Bronchial epithelial cell (primary cell): ENCODE measurements around the gene LRRC27. TPM values are rescaled to one million over a fixed set of nuclear protein-coding genes. Genes with fewer than 3 reads are reported as not detected.

Experiments
- DNase-seq: peaks from one replicate; pipeline ENCODE4 v3.0.0-alpha.2; 2010; ENCODE audit warnings: low read depth
- FAIRE-seq: peaks from 2 replicates; lab custom pipeline; 2011; peaks lifted over from hg19 to GRCh38; lab: Jason Lieb, UNC
- H3K27me3 ChIP-seq: 2 replicates; pipeline ENCODE4 v1.5.1; 2011; ENCODE audit warnings: low read length; ENCODE audit not compliant: control insufficient read depth, insufficient read depth
- H3K36me3 ChIP-seq: 2 replicates; pipeline ENCODE4 v1.5.1; 2011; ENCODE audit warnings: low read length; ENCODE audit not compliant: control insufficient read depth, insufficient read depth
- H3K4me3 ChIP-seq: 2 replicates; pipeline ENCODE4 v1.5.1; 2011; ENCODE audit warnings: mild to moderate bottlenecking, low read depth, low read length, control low read depth
- total RNA-seq: library from RNA; depleted of rRNA; stranded (reverse); fragments of >200 nt; gene quantifications from 2 replicates; pipeline ENCODE4 v1.2.1, GENCODE V29; 2014
- TF ChIP-seq, protein P1 (sequence below): IDR thresholded peaks from 2 replicates; pipeline ENCODE4 v1.5.1; 2011; ENCODE audit warnings: mild to moderate bottlenecking, moderate library complexity, low read length, control low read depth, inconsistent platforms; ENCODE audit not compliant: insufficient read depth, severe bottlenecking

Gene LRRC27
- total RNA-seq, 1 donor from 2014 or later = 4.7 TPM

GRCh38 chr10:132296666-132297443 is 35.1 kb upstream of the LRRC27 start:
- TF ChIP-seq, protein P1, sequence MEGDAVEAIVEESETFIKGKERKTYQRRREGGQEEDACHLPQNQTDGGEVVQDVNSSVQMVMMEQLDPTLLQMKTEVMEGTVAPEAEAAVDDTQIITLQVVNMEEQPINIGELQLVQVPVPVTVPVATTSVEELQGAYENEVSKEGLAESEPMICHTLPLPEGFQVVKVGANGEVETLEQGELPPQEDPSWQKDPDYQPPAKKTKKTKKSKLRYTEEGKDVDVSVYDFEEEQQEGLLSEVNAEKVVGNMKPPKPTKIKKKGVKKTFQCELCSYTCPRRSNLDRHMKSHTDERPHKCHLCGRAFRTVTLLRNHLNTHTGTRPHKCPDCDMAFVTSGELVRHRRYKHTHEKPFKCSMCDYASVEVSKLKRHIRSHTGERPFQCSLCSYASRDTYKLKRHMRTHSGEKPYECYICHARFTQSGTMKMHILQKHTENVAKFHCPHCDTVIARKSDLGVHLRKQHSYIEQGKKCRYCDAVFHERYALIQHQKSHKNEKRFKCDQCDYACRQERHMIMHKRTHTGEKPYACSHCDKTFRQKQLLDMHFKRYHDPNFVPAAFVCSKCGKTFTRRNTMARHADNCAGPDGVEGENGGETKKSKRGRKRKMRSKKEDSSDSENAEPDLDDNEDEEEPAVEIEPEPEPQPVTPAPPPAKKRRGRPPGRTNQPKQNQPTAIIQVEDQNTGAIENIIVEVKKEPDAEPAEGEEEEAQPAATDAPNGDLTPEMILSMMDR = no peak
- H3K4me3 ChIP-seq = no peak overlapping the region
- no peak for FAIRE-seq
- no peak for DNase-seq
- no peaks in the 10 kb centered on the region for H3K36me3 ChIP-seq
- H3K27me3 ChIP-seq = no peaks in the 10 kb centered on the region

- FAIRE-seq (no peak), DNase-seq (no peak)
- Histone ChIP-seq H3K4me3 (no peak overlapping the region), H3K27me3 (no peaks in the 10 kb centered on the region), H3K36me3 (no peaks in the 10 kb centered on the region)
- TF ChIP-seq, protein P1 = no peak
Measured at GRCh38 chr10:132297526-132297925, 34.5 kb upstream of the LRRC27 start.

DNA sequence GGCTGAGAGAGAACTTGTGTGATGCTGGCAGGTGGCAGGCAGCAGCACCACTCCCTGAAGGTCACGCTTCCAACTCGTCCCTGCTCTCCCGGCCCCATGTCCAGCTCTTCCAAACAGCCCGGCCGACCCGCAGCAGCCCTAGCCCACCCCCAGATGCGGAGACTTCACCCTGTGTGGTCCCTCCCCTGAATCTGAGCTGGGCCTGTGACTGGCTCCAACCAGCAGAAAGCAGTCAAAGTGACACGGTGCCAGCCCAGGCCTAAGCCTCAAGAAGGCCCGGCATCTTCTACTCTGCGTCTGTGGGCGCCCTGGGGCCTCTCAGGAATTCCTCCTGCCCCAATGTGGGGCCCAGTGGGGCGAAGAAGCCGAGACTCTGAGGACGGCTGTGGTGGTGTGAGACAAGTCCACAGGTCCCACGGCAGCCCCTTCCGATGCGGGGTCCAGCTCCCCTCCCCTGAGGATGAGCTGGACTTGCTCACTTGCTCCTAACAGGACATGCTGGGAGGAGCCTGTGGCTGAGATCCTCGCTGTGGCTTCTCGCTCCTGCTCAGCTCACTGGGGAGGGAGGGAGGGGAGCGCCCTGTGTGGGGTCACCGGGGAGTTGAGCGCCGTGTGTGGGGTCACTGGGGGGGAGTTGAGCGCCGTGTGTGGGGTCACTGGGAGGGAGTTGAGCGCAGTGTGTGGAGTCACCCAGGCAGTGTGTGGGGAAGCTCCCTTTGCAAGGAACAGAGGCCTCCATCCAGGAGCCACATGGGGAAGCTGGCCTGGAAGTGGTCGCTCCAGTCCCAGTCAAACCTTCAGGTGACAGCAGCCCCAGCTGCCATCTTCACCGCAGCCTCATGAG is 33.7 kb upstream of the LRRC27 start:
- Histone ChIP-seq H3K36me3 (no peaks in the 10 kb centered on the region), H3K4me3 (no peak overlapping the region), H3K27me3 (no peaks in the 10 kb centered on the region)
- TF ChIP-seq, protein P1 = no peak
- DNase-seq (no peak), FAIRE-seq (no peak)

DNA sequence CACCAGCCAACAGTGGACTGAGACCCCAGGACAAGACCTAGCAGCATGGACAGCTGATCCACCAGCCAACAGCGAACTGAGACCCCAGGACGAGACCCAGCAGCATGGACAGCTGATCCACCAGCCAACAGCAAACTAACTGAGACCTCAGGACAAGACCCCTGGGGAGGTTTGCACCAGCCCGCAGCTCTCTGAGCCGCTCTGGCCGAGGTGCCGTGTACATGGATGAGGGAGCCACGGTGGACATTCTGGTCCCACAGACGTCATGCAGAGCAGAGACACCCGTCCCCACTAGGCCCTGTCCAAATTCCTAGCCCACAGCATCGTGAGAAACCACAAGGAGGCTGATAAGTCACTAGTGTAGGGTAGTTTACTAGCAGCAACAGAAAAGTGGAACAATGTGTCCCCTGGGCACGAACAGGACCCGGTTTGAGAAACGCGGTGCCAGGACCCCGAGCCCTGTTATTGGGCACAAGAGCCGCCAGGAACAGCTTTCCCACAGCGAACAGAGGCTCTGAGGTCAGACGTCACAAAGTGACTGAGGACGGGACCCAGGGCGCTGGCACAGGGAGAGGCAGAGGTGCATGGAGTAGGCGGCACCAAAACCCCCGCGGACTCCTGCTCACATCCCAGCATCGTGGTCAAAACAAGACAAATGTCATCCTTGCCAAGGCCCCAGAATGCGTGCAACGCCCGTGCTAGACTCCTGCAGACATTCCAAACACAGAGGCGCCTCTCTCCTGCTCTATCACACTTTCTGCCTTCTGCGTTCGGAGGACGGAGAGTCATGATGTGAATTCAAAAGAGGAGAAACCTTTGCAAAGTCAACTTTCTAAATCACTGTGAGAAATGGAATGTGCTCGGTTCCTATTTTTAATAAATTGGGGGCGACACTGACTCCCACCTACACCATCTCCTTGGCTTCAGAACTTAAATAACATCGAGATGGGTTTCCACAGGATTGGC is 32.3 kb upstream of the LRRC27 start:
- Histone ChIP-seq H3K4me3 (no peak overlapping the region), H3K36me3 (no peaks in the 10 kb centered on the region), H3K27me3 (no peaks in the 10 kb centered on the region)
- TF ChIP-seq, protein P1 = no peak
- DNase-seq (no peak), FAIRE-seq (peak; percentile 23)

GRCh38 chr10:132300582-132300981 is 31.4 kb upstream of the LRRC27 start:
- no peak for DNase-seq
- TF ChIP-seq, protein P1 = no peak
- no peak for FAIRE-seq

More at GRCh38 chr10:132300582-132300981, 31.4 kb upstream of the LRRC27 start:
- H3K27me3 ChIP-seq = no peaks in the 10 kb centered on the region
- H3K4me3 ChIP-seq = no peak overlapping the region
- H3K36me3 ChIP-seq = no peaks in the 10 kb centered on the region
